ENCODE measurements around the gene SDCBP2. TPM values are rescaled to one million over a fixed set of nuclear protein-coding genes. Genes with fewer than 3 reads are reported as not detected.

Gene SDCBP2
- total and polyA plus RNA-seq, 4 donors = 1.9 to 6.1 (median 4.7) TPM

DNA sequence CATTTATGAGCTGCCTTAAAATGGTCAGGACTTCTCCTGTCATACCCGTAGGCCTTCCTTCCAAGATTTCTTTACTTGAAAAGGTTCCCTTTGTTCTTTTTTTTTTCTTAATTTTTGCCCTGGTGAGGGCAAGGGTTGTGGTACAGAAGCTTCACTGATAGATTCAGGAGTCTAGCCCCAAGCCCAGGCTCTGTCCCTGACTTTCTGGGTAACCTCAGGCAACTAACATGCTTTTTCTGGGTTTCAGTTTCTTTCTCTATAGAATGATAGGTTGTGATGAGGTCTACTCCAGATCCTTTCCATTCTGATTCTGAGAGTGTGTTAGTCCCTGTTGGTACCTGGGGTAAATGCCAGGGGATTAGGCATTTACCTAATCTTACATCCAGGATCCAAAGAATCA lies 41.6 kb downstream of the SDCBP2 start:
- 89% methylated on average over 1 of the region's 1 CpG for WGBS

DNA sequence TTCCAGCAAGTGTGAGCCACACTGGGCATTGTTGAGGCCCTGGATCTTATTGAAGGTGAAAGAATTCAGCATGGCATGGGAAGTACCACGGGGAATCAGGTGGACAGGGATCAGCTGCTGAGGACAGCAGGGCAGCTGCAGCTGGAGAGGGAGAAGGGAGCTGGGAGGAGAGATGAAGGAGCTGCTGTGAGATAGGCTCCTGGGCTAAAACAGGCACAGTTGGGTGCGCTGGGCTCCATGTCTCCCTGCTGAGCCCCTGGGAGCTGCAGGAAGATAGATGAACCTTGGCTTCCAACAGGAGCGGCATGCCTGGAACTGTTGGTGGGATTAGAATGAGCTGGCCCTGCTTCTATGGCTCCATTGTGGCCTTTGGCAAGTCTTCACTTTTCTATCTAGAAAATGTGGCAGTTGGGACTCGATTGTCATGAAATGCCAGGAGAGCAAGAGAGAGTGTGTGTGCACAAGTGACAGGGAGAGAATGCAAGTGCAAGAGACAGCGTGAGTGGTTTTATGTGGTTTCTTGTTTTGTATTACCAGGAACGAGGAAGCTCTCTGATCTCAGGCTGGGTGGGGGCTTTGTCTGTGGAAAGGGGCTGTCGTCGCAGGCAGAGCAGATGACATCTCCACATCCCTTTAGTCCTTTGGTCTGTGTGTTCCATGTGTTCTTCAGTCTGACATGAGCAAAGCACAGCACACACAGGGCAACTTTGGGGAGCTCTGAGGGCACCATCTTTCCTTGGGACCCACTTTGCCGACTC lies 42.5 kb downstream of the SDCBP2 start:
- H3K4me3 ChIP-seq (ENCODE audit: low read depth in 1 of 3, low read length in 3 of 3) = no peak overlapping the region
- no peaks in the 10 kb centered on the region for H3K36me3 ChIP-seq (ENCODE audit: control insufficient read depth in 4 of 4, insufficient read depth in 3 of 4, low read depth in 1 of 4, low read length in 3 of 4)
- peaks cover 0 to 5% (median 2%) of the 10 kb centered on the region in 4 donors for H3K4me1 ChIP-seq (ENCODE audit: control insufficient read depth in 4 of 4, insufficient read depth in 4 of 4, low read length in 3 of 4)
- H3K27ac ChIP-seq (ENCODE audit: low read depth in 1 of 2, low read length in 2 of 2) = no peak overlapping the region
- no peaks in the 10 kb centered on the region for H3K9me3 ChIP-seq (ENCODE audit: control insufficient read depth in 4 of 4, low read length in 3 of 4)
- no peaks in the 10 kb centered on the region for H3K27me3 ChIP-seq (ENCODE audit: control insufficient read depth in 4 of 4, insufficient read depth in 4 of 4, low read length in 3 of 4)
- DNase-seq (ENCODE audit: low spot score) = no peak
- 82% methylated on average over 9 of the region's 9 CpGs for WGBS
- H3K9ac ChIP-seq (ENCODE audit: low read depth in 1 of 2, low read length in 2 of 2) = no peak overlapping the region
- TF ChIP-seq RXRA (IDR thresholded peaks at IDR 0.05) (no peak), RAD21 (IDR thresholded peaks at IDR 0.05) (no peak), FOXA1 (IDR thresholded peaks at IDR 0.05) (no peak), REST (IDR thresholded peaks at IDR 0.05) (no peak), ZBTB33 (IDR thresholded peaks at IDR 0.05) (no peak), CTCF (IDR thresholded peaks at IDR 0.05; ENCODE audit: low read depth, low read length, missing input control) (no peak), FOXA2 (IDR thresholded peaks at IDR 0.05) (no peak), EGR1 (IDR thresholded peaks at IDR 0.05; ENCODE audit: low read depth in 2 of 2) (no peak), SP1 (IDR thresholded peaks at IDR 0.05) (no peak), TAF1 (conservative IDR thresholded peaks at IDR 0.05) (no peak), HNF4A (conservative IDR thresholded peaks at IDR 0.05) (no peak), HNF4G (IDR thresholded peaks at IDR 0.05) (no peak), GABPA (IDR thresholded peaks at IDR 0.05 in 1 of 2, conservative IDR thresholded peaks at IDR 0.05 in 1 of 2) (no peak)
- TF ChIP-seq, protein P1, sequence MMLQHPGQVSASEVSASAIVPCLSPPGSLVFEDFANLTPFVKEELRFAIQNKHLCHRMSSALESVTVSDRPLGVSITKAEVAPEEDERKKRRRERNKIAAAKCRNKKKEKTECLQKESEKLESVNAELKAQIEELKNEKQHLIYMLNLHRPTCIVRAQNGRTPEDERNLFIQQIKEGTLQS (IDR thresholded peaks at IDR 0.05) = no peak

More for the DNA sequence above, 41.6 kb downstream of the SDCBP2 start:
- TF ChIP-seq RAD21 (IDR thresholded peaks at IDR 0.05) = no peak
- TF ChIP-seq TAF1 (conservative IDR thresholded peaks at IDR 0.05) = no peak
- no peak for TF ChIP-seq FOXA1 (IDR thresholded peaks at IDR 0.05)
- TF ChIP-seq JUND (IDR thresholded peaks at IDR 0.05) = no peak
- no peak for TF ChIP-seq REST (IDR thresholded peaks at IDR 0.05)
- TF ChIP-seq HNF4A (conservative IDR thresholded peaks at IDR 0.05) = no peak
- Histone ChIP-seq H3K4me3 (ENCODE audit: low read depth in 1 of 3, low read length in 3 of 3) (no peak overlapping the region), H3K27ac (ENCODE audit: low read depth in 1 of 2, low read length in 2 of 2) (no peak overlapping the region), H3K36me3 (ENCODE audit: control insufficient read depth in 4 of 4, insufficient read depth in 3 of 4, low read depth in 1 of 4, low read length in 3 of 4) (no peaks in the 10 kb centered on the region), H3K27me3 (ENCODE audit: control insufficient read depth in 4 of 4, insufficient read depth in 4 of 4, low read length in 3 of 4) (no peaks in the 10 kb centered on the region), H3K9me3 (ENCODE audit: control insufficient read depth in 4 of 4, low read length in 3 of 4) (no peaks in the 10 kb centered on the region), H3K9ac (ENCODE audit: low read depth in 1 of 2, low read length in 2 of 2) (no peak overlapping the region), H3K4me1 (ENCODE audit: control insufficient read depth in 4 of 4, insufficient read depth in 4 of 4, low read length in 3 of 4) (no peaks in the 10 kb centered on the region)
- DNase-seq (ENCODE audit: low spot score) = no peak
